K562 (cell line): ENCODE measurements around the gene ACTN3. TPM values are rescaled to one million over a fixed set of nuclear protein-coding genes. Genes with fewer than 3 reads are reported as not detected.

Source experiments
- ARID3B ChIP-seq: fragments of 250-450 bp; sonication (Bioruptor Pico); IDR thresholded peaks from 2 replicates; pipeline ENCODE4 v1.4.0; 2020; ENCODE audit warnings: borderline replicate concordance
- BCL6 ChIP-seq: fragments of 250-450 bp; sonication (Bioruptor Pico); IDR thresholded peaks from 2 replicates; pipeline ENCODE4 v1.4.0; 2020
- CBFA2T3 ChIP-seq: fragments of 450-650 bp; IDR thresholded peaks from 2 replicates; pipeline ENCODE4 v1.6.1; 2017
- CHCHD3 ChIP-seq: fragments of 250-450 bp; sonication (Bioruptor Pico); IDR thresholded peaks from 2 replicates; pipeline ENCODE4 v2.1.2; 2022; ENCODE audit warnings: mild to moderate bottlenecking
- E4F1 ChIP-seq: fragments of 250-450 bp; sonication (Bioruptor Pico); IDR thresholded peaks from 2 replicates; pipeline ENCODE4 v1.5.0; 2021; ENCODE audit warnings: mild to moderate bottlenecking, borderline replicate concordance
- EWSR1 ChIP-seq: fragments of 450-650 bp; IDR thresholded peaks from 2 replicates; pipeline ENCODE4 v1.6.1; 2018; ENCODE audit warnings: borderline replicate concordance, mild to moderate bottlenecking, low read depth, moderate library complexity; ENCODE audit not compliant: partially characterized antibody
- HBP1 ChIP-seq: fragments of 450-650 bp; formaldehyde crosslinking; IDR thresholded peaks from 2 replicates; pipeline ENCODE4 v1.4.0; 2022; ENCODE audit warnings: missing genetic modification characterization
- HMGXB4 ChIP-seq: sonication (generic); formaldehyde crosslinking; IDR thresholded peaks from 2 replicates; pipeline ENCODE4 v1.8.1; 2023; ENCODE audit warnings: mild to moderate bottlenecking, missing genetic modification reagents
- MLX ChIP-seq, 2 experiments: fragments of 450-650 bp in 1 of 2; sonication (generic) in 1 of 2; formaldehyde crosslinking; conservative IDR thresholded peaks; 2 replicates each; pipeline versions ENCODE4 v1.4.0 to v1.8.1; 2020 to 2022; ENCODE audit warnings: mild to moderate bottlenecking in 1 of 2, missing genetic modification reagents in 1 of 2
- MYNN ChIP-seq, 2 experiments: sonication (generic); formaldehyde crosslinking in 1 of 2; IDR thresholded peaks; 2 replicates each; pipeline versions ENCODE4 v1.5.0 to v1.6.1; 2016 to 2020; ENCODE audit warnings: antibody characterized with exemption in 1 of 2, missing genetic modification reagents in 1 of 2
- NRF1 ChIP-seq, 2 experiments: fragments of 450-650 bp; IDR thresholded peaks in 1 of 2; conservative IDR thresholded peaks in 1 of 2; 2 replicates each; pipeline ENCODE4 v1.6.1; 2014; ENCODE audit warnings: mild to moderate bottlenecking in 2 of 2
- NUFIP1 ChIP-seq: fragments of 450-650 bp; IDR thresholded peaks from 2 replicates; pipeline ENCODE4 v1.6.1; 2018; ENCODE audit not compliant: partially characterized antibody
- PML ChIP-seq: IDR thresholded peaks from 2 replicates; pipeline ENCODE4 v1.6.1; 2012; ENCODE audit warnings: low read length, inconsistent platforms
- POLR3A ChIP-seq: IDR thresholded peaks from 2 replicates; pipeline ENCODE4 v1.6.1; 2011; ENCODE audit warnings: borderline replicate concordance, mild to moderate bottlenecking, moderate library complexity; ENCODE audit not compliant: insufficient read length, insufficient read depth; ENCODE audit errors: extremely low read depth
- THAP7 ChIP-seq: fragments of 250-450 bp; sonication (Bioruptor Pico); IDR thresholded peaks from 2 replicates; pipeline ENCODE4 v1.5.0; 2021
- ZNF197 ChIP-seq: fragments of 200-800 bp; sonication (Bioruptor generic); IDR thresholded peaks from 2 replicates; pipeline ENCODE4 v1.6.1; 2016; ENCODE audit warnings: low read depth, missing genetic modification characterization, missing compliant biosample characterization
- ZNF23 ChIP-seq: fragments of 250-450 bp; sonication (Bioruptor Pico); IDR thresholded peaks from 2 replicates; pipeline ENCODE4 v1.4.0; 2020; ENCODE audit warnings: mild to moderate bottlenecking
- ZNF263 ChIP-seq: sonication (generic); formaldehyde crosslinking; IDR thresholded peaks from 2 replicates; pipeline ENCODE4 v1.8.0; 2022; ENCODE audit warnings: mild to moderate bottlenecking, missing genetic modification reagents, borderline replicate concordance
- ZNF77 ChIP-seq: fragments of 250-450 bp; sonication (Bioruptor Pico); IDR thresholded peaks from 2 replicates; pipeline ENCODE4 v1.5.0; 2020
- polyA plus RNA-seq, 8 experiments: library from polyadenylated mRNA; depleted of rRNA in 4 of 8; stranded (reverse) in 5 of 8; unstranded in 3 of 8; fragments of >200 nt; fragmentation: Nextera tagmentation in 2 of 8; fragmentation: Illumina TruSeq in 1 of 8; extraction: Ambion mirVana in 2 of 8; extraction: Trizol in 1 of 8; gene quantifications; 2 replicates each; pipeline versions ENCODE4 v1.2.1 to v1.2.3, GENCODE V29; 2011 to 2014; ENCODE audit warnings: inconsistent platforms in 1 of 8, missing spikeins in 1 of 8
- total RNA-seq, 7 experiments: library from RNA; depleted of rRNA in 6 of 7; stranded (reverse); fragments of >200 nt in 6 of 7; fragmentation: Illumina TruSeq in 2 of 7; extraction: Trizol in 2 of 7; gene quantifications; 2 replicates each; pipeline versions ENCODE4 v1.2.1 to v1.2.3, GENCODE V29; 2011 to 2021; ENCODE audit warnings: low replicate concordance in 1 of 7

ACTN3 gene
- total and polyA plus RNA-seq, 9 of the 15 experiments (the other 6 are each of a cell fraction or from before 2014, with no cell fraction given): not detected

- TF ChIP-seq ARID3B (CRISPR knock-in tag) (no peak), CHCHD3 (CRISPR knock-in tag) (no peak), E4F1 (CRISPR knock-in tag) (no peak), EWSR1 (no peak), POLR3A (no peak), PML (no peak), HMGXB4 (CRISPR knock-in tag) (no peak), ZNF23 (CRISPR knock-in tag) (no peak), ZNF263 (CRISPR knock-in tag) (peak; percentile 49; the same call in 1 of the 2 replicates), ZNF197 (no peak), NUFIP1 (no peak), MYNN (IDR thresholded peaks at IDR 0.05) (no peak), MYNN (CRISPR knock-in tag; IDR thresholded peaks at IDR 0.05) (no peak), ZNF77 (CRISPR knock-in tag) (no peak), BCL6 (no peak), HBP1 (CRISPR knock-in tag) (no peak), MLX (CRISPR knock-in tag; conservative IDR thresholded peaks at IDR 0.05) (no peak; a peak in 1 of 4 replicates), CBFA2T3 (no peak), THAP7 (no peak), NRF1 (conservative IDR thresholded peaks at IDR 0.05 in 1 of 2, IDR thresholded peaks at IDR 0.05 in 1 of 2) (peak; percentile 90 to 92)
These were observed 21.6 kb downstream of the ACTN3 start, which contains the start of gene CTSF (continued) for GRCh38 chr11:66568124-66568916.
